GM12878 (cell line): ENCODE results near the gene ABCC2. TPM values are rescaled to one million over a fixed set of nuclear protein-coding genes. Genes with fewer than 3 reads are reported as not detected.

ENCODE experiments used
- ATAC-seq: fragments of 200-7000 bp; cut with Tn5 transposase; 3 replicates; pipeline ENCODE4 v1.9.1; 2020; ENCODE audit warnings: mild to moderate bottlenecking, moderate library complexity
- BruUV-seq: library from RNA; stranded (reverse); fragments of 400-500 nt; replicated peaks from 2 replicates; lab custom pipeline; 2021; lab: Mats Ljungman, UMichigan
- CTCF ChIA-PET: fragments of 300-600 bp; sonication (Branson Sonifier 250); formaldehyde crosslinking; extraction: SDS; loops from one replicate; lab custom pipeline; 2021; ENCODE audit warnings: inconsistent platforms; lab: Yijun Ruan, JAX
- POLR2A ChIA-PET: fragments of 350-600 bp; formaldehyde crosslinking; extraction: SDS; loops from one replicate; lab custom pipeline; 2021; ENCODE audit warnings: inconsistent platforms; lab: Charles Lee
- RAD21 ChIA-PET: fragments of 300-600 bp; sonication (Branson Sonifier 250); formaldehyde crosslinking; loops from one replicate; lab custom pipeline; 2023; ENCODE audit warnings: antibody characterized with exemption; ENCODE audit not compliant: unreplicated experiment; lab: Charles Lee
- SMC1A ChIA-PET: fragments of 300-600 bp; sonication (Branson Sonifier 250); formaldehyde crosslinking; loops from one replicate; lab custom pipeline; 2023; ENCODE audit not compliant: unreplicated experiment, uncharacterized antibody; lab: Charles Lee
- DNase-seq: peaks from one replicate; pipeline ENCODE4 v3.0.0-alpha.2; 2011; ENCODE audit warnings: low read depth, low spot score
- FAIRE-seq: peaks from 3 replicates; lab custom pipeline; 2011; peaks lifted over from hg19 to GRCh38; lab: Jason Lieb, UNC
- H2AFZ ChIP-seq: 2 replicates; pipeline ENCODE4 v1.6.0; 2011; ENCODE audit warnings: low read depth, low read length, control low read depth; ENCODE audit not compliant: control insufficient read depth
- H3K27ac ChIP-seq: 2 replicates; pipeline ENCODE4 v1.5.1; 2011; ENCODE audit warnings: control low read depth; ENCODE audit not compliant: control insufficient read depth, insufficient read depth
- H3K27me3 ChIP-seq, 2 experiments: replicated peaks in 1 of 2; 2 replicates each; pipeline versions ENCODE4 v1.6.0 to v1.6.1; 2011; ENCODE audit warnings: low read length in 1 of 2; ENCODE audit not compliant: control insufficient read depth in 2 of 2, insufficient read depth in 2 of 2
- H3K36me3 ChIP-seq, 2 experiments: 2 replicates each; pipeline ENCODE4 v1.5.1; 2011; ENCODE audit warnings: low read length in 1 of 2; ENCODE audit not compliant: control insufficient read depth in 2 of 2, insufficient read depth in 2 of 2
- H3K4me1 ChIP-seq: 2 replicates; pipeline ENCODE4 v1.6.1; 2011; ENCODE audit warnings: mild to moderate bottlenecking, low read length, moderate library complexity, mixed read lengths; ENCODE audit not compliant: control insufficient read depth, insufficient read depth
- H3K4me2 ChIP-seq: 2 replicates; pipeline ENCODE4 v1.6.0; 2011; ENCODE audit warnings: control low read depth; ENCODE audit not compliant: control insufficient read depth, insufficient read depth
- H3K4me3 ChIP-seq: fragments of 200-600 bp; sonication (generic); 2 replicates; pipeline ENCODE4 v1.5.1; 2016
- H3K79me2 ChIP-seq: 2 replicates; pipeline ENCODE4 v1.6.0; 2011; ENCODE audit warnings: low read length; ENCODE audit not compliant: control insufficient read depth, insufficient read depth
- H3K9ac ChIP-seq: 2 replicates; pipeline ENCODE4 v1.8.0; 2011; ENCODE audit warnings: low read length, control low read depth, mixed read lengths; ENCODE audit not compliant: control insufficient read depth, insufficient read depth
- H3K9me3 ChIP-seq: replicated peaks from 3 replicates; pipeline ENCODE4 v1.5.1; 2011; ENCODE audit warnings: mild to moderate bottlenecking, low read length; ENCODE audit not compliant: control insufficient read depth, insufficient read depth
- H4K20me1 ChIP-seq: 2 replicates; pipeline ENCODE4 v1.6.0; 2011; ENCODE audit not compliant: control insufficient read depth, insufficient read depth
- CHD4 ChIP-seq: fragments of 200-600 bp; sonication (generic); IDR thresholded peaks from 2 replicates; pipeline ENCODE4 v1.6.1; 2016; ENCODE audit warnings: mild to moderate bottlenecking
- CTCF ChIP-seq, 3 experiments: IDR thresholded peaks in 2 of 3; conservative IDR thresholded peaks in 1 of 3; 2 replicates each; pipeline ENCODE4 v1.5.1; 2011; ENCODE audit warnings: low read depth in 3 of 3, low read length in 3 of 3, mild to moderate bottlenecking in 3 of 3, control low read depth in 2 of 3, moderate library complexity in 2 of 3, inconsistent platforms in 1 of 3, mixed read lengths in 1 of 3; ENCODE audit not compliant: control insufficient read depth in 2 of 3, insufficient read depth in 1 of 3; ENCODE audit errors: extremely low read depth in 1 of 3
- EGR1 ChIP-seq, 2 experiments: IDR thresholded peaks; 1 replicate in 1 of 2; 2 replicates in 1 of 2; pipeline ENCODE4 v1.6.1; 2011 to 2012; ENCODE audit warnings: low read depth in 2 of 2, low read length in 2 of 2, borderline replicate concordance in 1 of 2, mild to moderate bottlenecking in 1 of 2, moderate library complexity in 1 of 2
- FOXM1 ChIP-seq: IDR thresholded peaks from 2 replicates; pipeline ENCODE4 v1.6.1; 2012; ENCODE audit warnings: low read depth, mild to moderate bottlenecking, inconsistent platforms, low read length, moderate library complexity
- GABPA ChIP-seq: IDR thresholded peaks from 2 replicates; pipeline ENCODE4 v1.6.1; 2014; ENCODE audit warnings: antibody characterized with exemption, low read depth, mild to moderate bottlenecking, inconsistent platforms
- GATAD2B ChIP-seq: fragments of 450-650 bp; conservative IDR thresholded peaks from 2 replicates; pipeline ENCODE4 v1.6.1; 2017; ENCODE audit warnings: low read depth, mild to moderate bottlenecking, moderate library complexity
- KDM1A ChIP-seq: fragments of 200-600 bp; sonication (generic); IDR thresholded peaks from 2 replicates; pipeline ENCODE4 v1.6.1; 2016; ENCODE audit warnings: borderline replicate concordance
- MAX ChIP-seq: IDR thresholded peaks from 2 replicates; pipeline ENCODE4 v1.6.1; 2012; ENCODE audit warnings: low read depth, low read length, improper control_type of control experiment
- NR2C1 ChIP-seq: fragments of 450-650 bp; IDR thresholded peaks from 2 replicates; pipeline ENCODE4 v1.6.1; 2017; ENCODE audit warnings: antibody characterized with exemption, mild to moderate bottlenecking, moderate library complexity
- POLR2AphosphoS5 ChIP-seq: IDR thresholded peaks from 2 replicates; pipeline ENCODE4 v1.6.1; 2011; ENCODE audit warnings: mild to moderate bottlenecking, low read length, inconsistent platforms
- RELB ChIP-seq: fragments of 450-650 bp; IDR thresholded peaks from 2 replicates; pipeline ENCODE4 v1.6.1; 2017; ENCODE audit warnings: low read depth, mild to moderate bottlenecking, moderate library complexity
- SIN3A ChIP-seq: IDR thresholded peaks from 2 replicates; pipeline ENCODE4 v1.6.1; 2012; ENCODE audit warnings: low read depth, low read length, improper control_type of control experiment
- YBX1 ChIP-seq: fragments of 450-650 bp; IDR thresholded peaks from 2 replicates; pipeline ENCODE4 v1.6.1; 2016; ENCODE audit warnings: antibody characterized with exemption
- YY1 ChIP-seq: IDR thresholded peaks from 2 replicates; pipeline ENCODE4 v1.6.1; 2011; ENCODE audit warnings: low read depth, mild to moderate bottlenecking, low read length
- ZBTB11 ChIP-seq: fragments of 450-650 bp; formaldehyde crosslinking; IDR thresholded peaks from 2 replicates; pipeline ENCODE4 v1.5.0; 2022; ENCODE audit warnings: mild to moderate bottlenecking, missing genetic modification characterization
- ZNF217 ChIP-seq: fragments of 450-650 bp; IDR thresholded peaks from 2 replicates; pipeline ENCODE4 v1.6.1; 2017; ENCODE audit warnings: antibody characterized with exemption, mild to moderate bottlenecking
- ZNF622 ChIP-seq: fragments of 450-650 bp; IDR thresholded peaks from 2 replicates; pipeline ENCODE4 v1.6.1; 2017; ENCODE audit warnings: mild to moderate bottlenecking, inconsistent platforms
- WGBS: methylation state at CpG from one replicate; pipeline ENCODE4 v1.1.6; 2016; ENCODE audit warnings: low lambda C conversion rate; ENCODE audit not compliant: insufficient replicate concordance, insufficient coverage; ENCODE audit errors: missing lambda C conversion rate; 5-methylcytosine and 5-hydroxymethylcytosine counted together
- in situ Hi-C: fragments of 300-500 bp; cut with MboI; formaldehyde crosslinking; loops from 9 replicates; pipeline ENCODE4 v1.14.3; 2018; ENCODE audit warnings: mixed read lengths
- intact Hi-C: fragments of 100-400 bp; cut with micrococcal nuclease; formaldehyde crosslinking; loops from one replicate; pipeline ENCODE4 v1.14.2; 2022; ENCODE audit not compliant: unreplicated experiment
- polyA plus RNA-seq, 11 experiments: library from polyadenylated mRNA; depleted of rRNA in 4 of 11; unstranded in 6 of 11; stranded (reverse) in 5 of 11; fragments of >200 nt; fragmentation: Nextera tagmentation in 4 of 11; fragmentation: Illumina TruSeq in 1 of 11; extraction: Ambion mirVana in 4 of 11; extraction: Trizol in 1 of 11; gene quantifications; 1 replicate in 1 of 11; 2 replicates in 10 of 11; pipeline versions ENCODE4 v1.2.1 to v1.2.3, GENCODE V29; 2011 to 2016; ENCODE audit warnings: inconsistent platforms in 2 of 11, missing spikeins in 2 of 11, low read depth in 1 of 11
- total RNA-seq, 4 experiments: library from RNA; depleted of rRNA in 3 of 4; stranded (reverse); fragments of >200 nt in 3 of 4; fragmentation: Illumina TruSeq in 1 of 4; extraction: Trizol in 1 of 4; gene quantifications; 2 replicates each; pipeline versions ENCODE4 v1.2.1 to v1.2.3, GENCODE V29; 2013 to 2021

The ABCC2 gene
- total and polyA plus RNA-seq, 10 of the 15 experiments (the other 5 are each of a cell fraction or from before 2014, with no cell fraction given): 0.02 to 0.95 (median 0.21) TPM

- TF ChIP-seq RELB (no peak), ZNF622 (no peak), ZBTB11 (CRISPR knock-in tag) (no peak), GATAD2B (no peak), CHD4 (no peak), ZNF217 (no peak)
Observed at GRCh38 chr10:99788598-99789256, 6.3 kb downstream of the ABCC2 start (continued).

GRCh38 chr10:99791831-99792230, 9.4 kb downstream of the ABCC2 start:
- intact Hi-C loops: no loop called here
- Histone ChIP-seq H3K27me3 (no peaks in the 10 kb centered on the region), H3K4me3 (no peak overlapping the region), H3K9ac (no peak overlapping the region), H3K4me1 (no peaks in the 10 kb centered on the region), H4K20me1 (no peaks in the 10 kb centered on the region), H3K9me3 (no peaks in the 10 kb centered on the region), H3K4me2 (no peak overlapping the region), H3K79me2 (no peaks in the 10 kb centered on the region), H3K27ac (no peak overlapping the region), H2AFZ (no peak overlapping the region), H3K36me3 (no peaks in the 10 kb centered on the region)
- CTCF ChIA-PET: interaction anchor here (1.6 kb wide), 1 partner anchor 54 kb away, joined by 4 read pairs; no protein-coding TSS in a partner anchor
- POLR2A ChIA-PET: no interaction called here
- RAD21 ChIA-PET: no interaction called here
- FAIRE-seq (no peak), DNase-seq (no peak), ATAC-seq (no peak)
- in situ Hi-C loops: no loop called here
- SMC1A ChIA-PET: interaction anchor here (0.8 to 1.0 kb wide), 2 partner anchors 59 to 269 kb away, joined by 3 read pairs; no protein-coding TSS in a partner anchor
- BruUV-seq: no TSS peak
- WGBS: 26% methylated on average over 3 of the region's 3 CpGs
- no peak for TF ChIP-seq FOXM1
- no peak for TF ChIP-seq GABPA
- TF ChIP-seq CTCF (IDR thresholded peaks at IDR 0.05 in 2 of 3, conservative IDR thresholded peaks at IDR 0.05 in 1 of 3; ENCODE audit: control insufficient read depth in 2 of 3, extremely low read depth in 1 of 3, insufficient read depth in 1 of 3, low read depth in 3 of 3, low read length in 3 of 3): no peak
- no peak for TF ChIP-seq YY1
- TF ChIP-seq KDM1A: no peak
- no peak for TF ChIP-seq EGR1 (IDR thresholded peaks at IDR 0.05; ENCODE audit: borderline replicate concordance in 1 of 2, low read depth in 2 of 2, low read length in 2 of 2)
- no peak for TF ChIP-seq YBX1
- no peak for TF ChIP-seq POLR2AphosphoS5
- TF ChIP-seq SIN3A: no peak
- no peak for TF ChIP-seq NR2C1
- TF ChIP-seq MAX: no peak
